WTC11 (cell line): ENCODE data around the gene PRRT4. TPM values are rescaled to one million over a fixed set of nuclear protein-coding genes. Genes with fewer than 3 reads are reported as not detected.

Experiments used
- ATAC-seq: fragments of 200-7000 bp; cut with Tn5 transposase; 2 replicates; pipeline ENCODE4 v1.10.0; 2021; ENCODE audit warnings: mild to moderate bottlenecking, moderate library complexity
- CTCF ChIA-PET: fragments of 300-600 bp; sonication (Branson Sonifier 250); formaldehyde crosslinking; loops from one replicate; lab custom pipeline; 2021; ENCODE audit warnings: antibody characterized with exemption; lab: Charles Lee
- POLR2A ChIA-PET: fragments of 350-600 bp; sonication (Branson Sonifier 250); formaldehyde crosslinking; loops from one replicate; lab custom pipeline; 2021; ENCODE audit warnings: antibody characterized with exemption; lab: Charles Lee
- DNase-seq: peaks from one replicate; pipeline ENCODE4 v3.0.0; 2021; ENCODE audit warnings: low spot score
- H3K27ac Mint-ChIP-seq: 2 replicates; pipeline ENCODE4 v1.8.0; 2021; ENCODE audit warnings: mixed read lengths
- H3K27me3 Mint-ChIP-seq: 2 replicates; pipeline ENCODE4 v1.8.0; 2021; ENCODE audit warnings: low read depth, mild to moderate bottlenecking, moderate library complexity, mixed read lengths
- H3K36me3 Mint-ChIP-seq: 2 replicates; pipeline ENCODE4 v1.8.0; 2021; ENCODE audit warnings: mixed read lengths
- H3K4me1 Mint-ChIP-seq: 2 replicates; pipeline ENCODE4 v1.8.0; 2022; ENCODE audit warnings: mixed read lengths
- H3K4me3 Mint-ChIP-seq: 2 replicates; pipeline ENCODE4 v1.8.0; 2021; ENCODE audit warnings: mild to moderate bottlenecking, moderate library complexity, mixed read lengths
- H3K9me3 Mint-ChIP-seq: 2 replicates; pipeline ENCODE4 v1.8.0; 2021; ENCODE audit warnings: mixed read lengths
- AR ChIP-seq: fragments of 250-450 bp; sonication (Bioruptor Pico); IDR thresholded peaks from 2 replicates; pipeline ENCODE4 v1.9.0; 2021; ENCODE audit warnings: mild to moderate bottlenecking
- ARID4B ChIP-seq: sonication (generic); formaldehyde crosslinking; IDR thresholded peaks from 2 replicates; pipeline ENCODE4 v1.8.0; 2023; ENCODE audit warnings: missing genetic modification reagents, mild to moderate bottlenecking, borderline replicate concordance
- ATF2 ChIP-seq: sonication (generic); formaldehyde crosslinking; IDR thresholded peaks from 2 replicates; pipeline ENCODE4 v1.8.1; 2022; ENCODE audit warnings: low read depth, missing genetic modification reagents, borderline replicate concordance
- CTCF ChIP-seq: fragments of 200-600 bp; IDR thresholded peaks from 2 replicates; pipeline ENCODE4 v1.8.0; 2022; ENCODE audit warnings: antibody characterized with exemption
- E2F4 ChIP-seq: sonication (generic); formaldehyde crosslinking; IDR thresholded peaks from 2 replicates; pipeline ENCODE4 v1.8.1; 2022; ENCODE audit warnings: low read depth, mild to moderate bottlenecking, moderate library complexity, missing genetic modification reagents, borderline replicate concordance
- ETV6 ChIP-seq: sonication (generic); formaldehyde crosslinking; IDR thresholded peaks from 2 replicates; pipeline ENCODE4 v1.8.1; 2022; ENCODE audit warnings: mild to moderate bottlenecking, missing genetic modification reagents
- GTF2I ChIP-seq: fragments of 250-450 bp; sonication (Bioruptor Pico); conservative IDR thresholded peaks from 2 replicates; pipeline ENCODE4 v1.4.0; 2021; ENCODE audit warnings: mild to moderate bottlenecking
- JAZF1 ChIP-seq: fragments of 250-450 bp; sonication (Bioruptor Pico); IDR thresholded peaks from 2 replicates; pipeline ENCODE4 v1.9.0; 2021; ENCODE audit warnings: moderate library complexity, mild to moderate bottlenecking, inconsistent platforms
- KAT7 ChIP-seq: sonication (generic); formaldehyde crosslinking; IDR thresholded peaks from 2 replicates; pipeline ENCODE4 v1.8.1; 2023; ENCODE audit warnings: missing genetic modification reagents, mild to moderate bottlenecking, borderline replicate concordance
- MLX ChIP-seq: sonication (generic); formaldehyde crosslinking; IDR thresholded peaks from 2 replicates; pipeline ENCODE4 v1.8.1; 2023; ENCODE audit warnings: mild to moderate bottlenecking, missing genetic modification reagents, moderate library complexity
- MXD4 ChIP-seq: fragments of 250-450 bp; sonication (Bioruptor Pico); IDR thresholded peaks from 2 replicates; pipeline ENCODE4 v1.8.0; 2021; ENCODE audit warnings: mild to moderate bottlenecking, moderate library complexity, borderline replicate concordance
- MYBL2 ChIP-seq: sonication (generic); formaldehyde crosslinking; IDR thresholded peaks from 2 replicates; pipeline ENCODE4 v1.8.1; 2023; ENCODE audit warnings: mild to moderate bottlenecking, moderate library complexity, missing genetic modification reagents
- NFATC4 ChIP-seq: fragments of 250-450 bp; sonication (Bioruptor Pico); IDR thresholded peaks from 2 replicates; pipeline ENCODE4 v1.9.0; 2021; ENCODE audit warnings: mild to moderate bottlenecking
- NFE2L1 ChIP-seq: sonication (generic); formaldehyde crosslinking; IDR thresholded peaks from 2 replicates; pipeline ENCODE4 v1.8.1; 2023; ENCODE audit warnings: missing genetic modification reagents
- PRRX2 ChIP-seq: fragments of 250-450 bp; sonication (Bioruptor Pico); IDR thresholded peaks from 2 replicates; pipeline ENCODE4 v1.8.0; 2021; ENCODE audit warnings: mild to moderate bottlenecking
- ZNF281 ChIP-seq: sonication (generic); formaldehyde crosslinking; IDR thresholded peaks from 2 replicates; pipeline ENCODE4 v1.8.0; 2023; ENCODE audit warnings: mild to moderate bottlenecking, missing genetic modification reagents
- ZNF423 ChIP-seq: fragments of 250-450 bp; sonication (Bioruptor Pico); IDR thresholded peaks from 2 replicates; pipeline ENCODE4 v2.1.2; 2022; ENCODE audit warnings: mild to moderate bottlenecking, moderate library complexity
- ZNF671 ChIP-seq: fragments of 250-450 bp; sonication (Bioruptor Pico); IDR thresholded peaks from 2 replicates; pipeline ENCODE4 v1.8.0; 2021; ENCODE audit warnings: mild to moderate bottlenecking
- total RNA-seq: library from RNA; stranded (reverse); gene quantifications from 3 replicates; pipeline ENCODE4 v1.2.3, GENCODE V29; 2021

PRRT4 gene
- total RNA-seq, 1 experiment from 2014 or later, result 1.2 TPM

- H3K4me3 Mint-ChIP-seq, result no peak overlapping the region
- H3K9me3 Mint-ChIP-seq, result no peaks in the 10 kb centered on the region
- DNase-seq (no peak), ATAC-seq (no peak)
- peaks cover 3% of the 10 kb centered on the region; the same call in 1 of the 2 replicates for H3K27me3 Mint-ChIP-seq
- no peak for TF ChIP-seq ARID4B
- no peak for TF ChIP-seq AR (CRISPR knock-in tag)
- TF ChIP-seq PRRX2 (CRISPR knock-in tag), result no peak
- no peak for TF ChIP-seq ETV6
- TF ChIP-seq CTCF, result no peak
- TF ChIP-seq MLX (CRISPR knock-in tag), result no peak
- no peak for TF ChIP-seq ZNF281 (CRISPR knock-in tag)
- no peak for TF ChIP-seq E2F4 (CRISPR knock-in tag)
- no peak for TF ChIP-seq GTF2I
- no peak for TF ChIP-seq ZNF423 (CRISPR knock-in tag)
- TF ChIP-seq NFATC4 (CRISPR knock-in tag), result no peak
- no peak for TF ChIP-seq MXD4 (CRISPR knock-in tag)
- TF ChIP-seq JAZF1, result no peak
- no peak for TF ChIP-seq ATF2 (CRISPR knock-in tag)
- TF ChIP-seq KAT7, result no peak
- TF ChIP-seq MYBL2, result no peak
- TF ChIP-seq NFE2L1 (CRISPR knock-in tag), result no peak
- TF ChIP-seq ZNF671, result no peak
- POLR2A ChIA-PET, result no interaction called here
- H3K4me1 Mint-ChIP-seq, result peaks cover 9% of the 10 kb centered on the region
- peaks cover 5% of the 10 kb centered on the region for H3K36me3 Mint-ChIP-seq
- H3K27ac Mint-ChIP-seq, result no peak overlapping the region
- CTCF ChIA-PET, result interaction anchor here (0.9 kb wide), 1 partner anchor 46 kb away, joined by 3 read pairs; no protein-coding TSS in a partner anchor
Observed at GRCh38 chr7:128393526-128394330, 32.2 kb upstream of the PRRT4 start.
